Endodermal cell (in vitro differentiated cells): ENCODE measurements around the gene NXPH3. TPM values are rescaled to one million over a fixed set of nuclear protein-coding genes. Genes with fewer than 3 reads are reported as not detected.

Experiments
- DNase-seq: peaks from one replicate; pipeline ENCODE4 v3.0.0-alpha.2; 2017
- H3K27ac ChIP-seq: 2 replicates; pipeline ENCODE4 v1.5.1; 2013; ENCODE audit warnings: mild to moderate bottlenecking, low read depth, low read length, moderate library complexity
- H3K27me3 ChIP-seq: 2 replicates; pipeline ENCODE4 v1.6.1; 2013; ENCODE audit warnings: mild to moderate bottlenecking, low read length, moderate library complexity; ENCODE audit not compliant: insufficient read depth, control insufficient read depth, poor library complexity, severe bottlenecking
- H3K36me3 ChIP-seq: 2 replicates; pipeline ENCODE4 v1.7.0; 2013; ENCODE audit warnings: mild to moderate bottlenecking, low read length, moderate library complexity; ENCODE audit not compliant: control insufficient read depth, insufficient read depth
- H3K4me1 ChIP-seq: one replicate; pipeline ENCODE4 v1.7.0; 2013; ENCODE audit warnings: low read length; ENCODE audit not compliant: control insufficient read depth, insufficient read depth
- H3K4me3 ChIP-seq: 2 replicates; pipeline ENCODE4 v1.5.1; 2013; ENCODE audit warnings: mild to moderate bottlenecking, low read length, moderate library complexity
- H3K9ac ChIP-seq: 2 replicates; pipeline ENCODE4 v1.6.1; 2013; ENCODE audit warnings: mild to moderate bottlenecking, low read length, moderate library complexity; ENCODE audit not compliant: poor library complexity, severe bottlenecking; ENCODE audit errors: extremely low read depth
- H3K9me3 ChIP-seq: 2 replicates; pipeline ENCODE4 v1.6.1; 2013; ENCODE audit warnings: mild to moderate bottlenecking, low read length, moderate library complexity; ENCODE audit not compliant: control insufficient read depth
- H3K27ac Mint-ChIP-seq: 2 replicates; pipeline ENCODE4 v1.8.0; 2020; ENCODE audit warnings: mixed read lengths
- H3K27me3 Mint-ChIP-seq: 2 replicates; pipeline ENCODE4 v1.8.0; 2021; ENCODE audit warnings: mild to moderate bottlenecking, mixed read lengths; ENCODE audit not compliant: insufficient read depth
- H3K36me3 Mint-ChIP-seq: 2 replicates; pipeline ENCODE4 v1.8.0; 2020; ENCODE audit warnings: low read depth, mixed read lengths
- H3K4me1 Mint-ChIP-seq: 2 replicates; pipeline ENCODE4 v1.8.0; 2020; ENCODE audit warnings: mixed read lengths
- H3K4me3 Mint-ChIP-seq: 2 replicates; pipeline ENCODE4 v1.8.0; 2020; ENCODE audit warnings: mild to moderate bottlenecking, moderate library complexity, mixed read lengths
- H3K9me3 Mint-ChIP-seq: 2 replicates; pipeline ENCODE4 v1.8.0; 2020; ENCODE audit warnings: mild to moderate bottlenecking, mixed read lengths
- WGBS, 2 experiments: methylation state at CpG; one replicate each; pipeline versions ENCODE4 v1.1.5 to v1.1.7; 2013; ENCODE audit warnings: missing lambda C conversion rate in 2 of 2, mixed read lengths in 1 of 2; ENCODE audit not compliant: insufficient coverage in 1 of 2, insufficient read length in 1 of 2; 5-methylcytosine and 5-hydroxymethylcytosine counted together
- total RNA-seq, 2 donors: library from RNA; stranded (reverse); fragmentation: NEBNext Ultra II Directional in 1 of 2; extraction: Animal tissue kit (Norgen Biotek cat#: 25700) in 1 of 2; gene quantifications; 2 replicates in 1 of 2; 3 replicates in 1 of 2; pipeline ENCODE4 v1.2.1, GENCODE V29; 2021
- TF ChIP-seq, protein P1 (sequence below): fragments of 200-600 bp; sonication (generic); conservative IDR thresholded peaks from 2 replicates; pipeline ENCODE4 v1.5.0; 2021; ENCODE audit warnings: antibody characterized with exemption, mild to moderate bottlenecking

The NXPH3 gene
- total RNA-seq, 2 donors from 2014 or later, result 3.0 to 5.9 TPM

GRCh38 chr17:49616601-49617131 lies 41.0 kb downstream of the NXPH3 start:
- no peak overlapping the region for H3K27ac Mint-ChIP-seq
- H3K4me1 Mint-ChIP-seq, result peaks cover 13% of the 10 kb centered on the region
- TF ChIP-seq, protein P1, sequence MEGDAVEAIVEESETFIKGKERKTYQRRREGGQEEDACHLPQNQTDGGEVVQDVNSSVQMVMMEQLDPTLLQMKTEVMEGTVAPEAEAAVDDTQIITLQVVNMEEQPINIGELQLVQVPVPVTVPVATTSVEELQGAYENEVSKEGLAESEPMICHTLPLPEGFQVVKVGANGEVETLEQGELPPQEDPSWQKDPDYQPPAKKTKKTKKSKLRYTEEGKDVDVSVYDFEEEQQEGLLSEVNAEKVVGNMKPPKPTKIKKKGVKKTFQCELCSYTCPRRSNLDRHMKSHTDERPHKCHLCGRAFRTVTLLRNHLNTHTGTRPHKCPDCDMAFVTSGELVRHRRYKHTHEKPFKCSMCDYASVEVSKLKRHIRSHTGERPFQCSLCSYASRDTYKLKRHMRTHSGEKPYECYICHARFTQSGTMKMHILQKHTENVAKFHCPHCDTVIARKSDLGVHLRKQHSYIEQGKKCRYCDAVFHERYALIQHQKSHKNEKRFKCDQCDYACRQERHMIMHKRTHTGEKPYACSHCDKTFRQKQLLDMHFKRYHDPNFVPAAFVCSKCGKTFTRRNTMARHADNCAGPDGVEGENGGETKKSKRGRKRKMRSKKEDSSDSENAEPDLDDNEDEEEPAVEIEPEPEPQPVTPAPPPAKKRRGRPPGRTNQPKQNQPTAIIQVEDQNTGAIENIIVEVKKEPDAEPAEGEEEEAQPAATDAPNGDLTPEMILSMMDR, result no peak

GRCh38 chr17:49618028-49618611 lies 42.4 kb downstream of the NXPH3 start:
- H3K4me3 ChIP-seq, result no peak overlapping the region
- Mint-ChIP-seq H3K4me3 (no peak overlapping the region), H3K9me3 (no peaks in the 10 kb centered on the region), H3K27ac (peak overlapping the region; percentile 37), H3K36me3 (peaks cover 65% of the 10 kb centered on the region), H3K27me3 (peaks cover 21% of the 10 kb centered on the region), H3K4me1 (peaks cover 13% of the 10 kb centered on the region)
- TF ChIP-seq, protein P1, result no peak
- WGBS, 2 experiments, result 89 to 100% methylated on average over 2 to 3 of the region's 3 CpGs
- H3K27me3 ChIP-seq, result peaks cover 6% of the 10 kb centered on the region
- H3K27ac ChIP-seq, result no peak overlapping the region
- no peak overlapping the region for H3K9ac ChIP-seq
- no peaks in the 10 kb centered on the region for H3K9me3 ChIP-seq
- H3K36me3 ChIP-seq, result peaks cover 71% of the 10 kb centered on the region
- no peak for DNase-seq
- peaks cover 4% of the 10 kb centered on the region for H3K4me1 ChIP-seq

More at GRCh38 chr17:49616601-49617131, 41.0 kb downstream of the NXPH3 start:
- no peak overlapping the region for H3K9ac ChIP-seq
- H3K36me3 ChIP-seq, result peaks cover 71% of the 10 kb centered on the region
- 95 to 100% methylated on average over 5 to 10 of the region's 10 CpGs for WGBS, 2 experiments
- H3K36me3 Mint-ChIP-seq, result peaks cover 51% of the 10 kb centered on the region
- peaks cover 21% of the 10 kb centered on the region for H3K27me3 Mint-ChIP-seq
- no peak for DNase-seq
- no peaks in the 10 kb centered on the region for H3K9me3 Mint-ChIP-seq
- peaks cover 6% of the 10 kb centered on the region for H3K27me3 ChIP-seq
- no peak overlapping the region for H3K27ac ChIP-seq
- no peak overlapping the region for H3K4me3 ChIP-seq
- no peak overlapping the region for H3K4me3 Mint-ChIP-seq
- H3K4me1 ChIP-seq, result peaks cover 4% of the 10 kb centered on the region
- H3K9me3 ChIP-seq, result no peaks in the 10 kb centered on the region

DNA sequence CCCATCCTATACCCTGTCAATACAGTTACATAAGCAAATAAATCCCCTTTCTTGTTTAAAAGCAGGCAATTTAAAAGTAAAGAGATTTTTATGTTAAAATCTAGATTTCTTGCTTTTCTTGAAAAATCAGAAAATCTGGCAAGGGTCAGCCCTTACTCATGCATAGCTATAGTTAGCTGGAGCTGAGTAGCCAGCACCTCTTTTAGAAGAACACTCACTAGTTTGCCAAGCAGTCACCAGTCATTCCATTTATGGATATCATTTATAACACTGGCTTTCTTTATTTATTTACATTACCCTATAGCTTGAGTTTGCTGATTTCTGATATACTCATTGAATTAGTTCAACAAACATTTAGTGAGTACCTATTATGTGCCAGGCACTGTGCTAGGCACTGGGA lies 45.7 kb downstream of the NXPH3 start:
- peaks cover 13% of the 10 kb centered on the region for H3K27me3 Mint-ChIP-seq
- DNase-seq, result no peak

More for the DNA sequence above, 45.7 kb downstream of the NXPH3 start:
- Mint-ChIP-seq H3K27ac (no peak overlapping the region), H3K4me3 (no peak overlapping the region), H3K36me3 (peaks cover 57% of the 10 kb centered on the region), H3K4me1 (peaks cover 13% of the 10 kb centered on the region), H3K9me3 (no peaks in the 10 kb centered on the region)
- Histone ChIP-seq H3K9ac (no peak overlapping the region), H3K36me3 (peaks cover 42% of the 10 kb centered on the region), H3K4me1 (peaks cover 4% of the 10 kb centered on the region), H3K4me3 (no peak overlapping the region), H3K27ac (no peak overlapping the region), H3K9me3 (no peaks in the 10 kb centered on the region), H3K27me3 (peaks cover 5% of the 10 kb centered on the region)
- TF ChIP-seq, protein P1, result no peak
